Spinal cord (tissue), 10 donors: ENCODE results near the gene TXNL4A. TPM values are rescaled to one million over a fixed set of nuclear protein-coding genes. Genes with fewer than 3 reads are reported as not detected.

ENCODE experiments used
- DNase-seq, 6 donors: peaks; one replicate each; pipeline versions ENCODE4 v3.0.0 to v3.0.0-alpha.2; 2013 to 2015; ENCODE audit warnings: low spot score in 6 of 6, low read depth in 4 of 6
- H3K27ac ChIP-seq: one replicate; pipeline ENCODE4 v1.5.1; 2013; ENCODE audit warnings: low read depth, low read length, control low read depth
- H3K27me3 ChIP-seq: one replicate; pipeline ENCODE4 v1.6.1; 2013; ENCODE audit warnings: low read length; ENCODE audit not compliant: control insufficient read depth, insufficient read depth
- H3K36me3 ChIP-seq: one replicate; pipeline ENCODE4 v1.6.1; 2013; ENCODE audit warnings: low read length; ENCODE audit not compliant: control insufficient read depth, insufficient read depth
- H3K4me1 ChIP-seq: one replicate; pipeline ENCODE4 v1.6.1; 2013; ENCODE audit warnings: low read length; ENCODE audit not compliant: control insufficient read depth, insufficient read depth
- H3K4me3 ChIP-seq: one replicate; pipeline ENCODE4 v1.5.1; 2013; ENCODE audit warnings: low read depth, low read length, control low read depth
- H3K9me3 ChIP-seq: one replicate; pipeline ENCODE4 v1.6.1; 2013; ENCODE audit warnings: low read length; ENCODE audit not compliant: control insufficient read depth, insufficient read depth
- WGBS: methylation state at CpG from one replicate; pipeline ENCODE4 v1.1.5; 2013; ENCODE audit warnings: missing lambda C conversion rate; ENCODE audit not compliant: insufficient coverage; 5-methylcytosine and 5-hydroxymethylcytosine counted together
- polyA plus RNA-seq, 2 donors: library from polyadenylated mRNA; unstranded; fragments of 120-200 nt; gene quantifications; one replicate each; pipeline ENCODE4 v1.2.1, GENCODE V29; 2013; ENCODE audit not compliant: insufficient read length in 2 of 2
- total RNA-seq, 2 donors: library from RNA; depleted of rRNA in 1 of 2; stranded (reverse); fragments of 120-200 nt in 1 of 2; fragments of >200 nt in 1 of 2; gene quantifications; one replicate each; pipeline versions ENCODE4 v1.2.3 to v1.2.4, GENCODE V29; 2013 to 2014
- donor health status: healthy.

Gene TXNL4A
- total and polyA plus RNA-seq, 4 donors: 43.6 to 134 (median 125) TPM

DNA sequence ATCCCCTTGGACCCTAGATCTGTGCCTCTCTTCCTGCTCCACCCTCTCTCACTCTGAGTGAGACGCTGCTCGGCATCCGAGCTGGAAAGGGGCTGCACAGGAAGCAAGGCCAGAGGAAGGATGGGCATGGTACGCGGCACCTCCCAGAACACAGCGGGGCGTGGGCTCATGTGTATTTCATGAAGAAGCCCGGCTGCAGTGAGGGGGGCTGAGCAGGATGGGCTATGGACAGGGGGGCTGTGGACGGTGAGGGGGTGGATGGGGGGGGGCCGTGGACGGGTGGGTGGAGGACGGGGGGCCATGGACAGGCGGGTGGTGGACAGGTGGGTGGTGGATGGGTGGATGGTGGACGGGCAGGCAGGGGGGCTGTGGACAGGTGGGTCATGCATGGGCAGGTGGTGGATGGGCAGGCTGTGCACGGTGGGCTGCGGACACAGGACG is 65.4 kb downstream of the TXNL4A start:
- Histone ChIP-seq H3K4me1 (peaks cover 29% of the 10 kb centered on the region), H3K27me3 (no peaks in the 10 kb centered on the region), H3K9me3 (no peaks in the 10 kb centered on the region), H3K4me3 (no peak overlapping the region), H3K27ac (no peak overlapping the region), H3K36me3 (peaks cover 59% of the 10 kb centered on the region)
- DNase-seq: no peak
- WGBS: 100% methylated on average over 11 of the region's 17 CpGs

DNA sequence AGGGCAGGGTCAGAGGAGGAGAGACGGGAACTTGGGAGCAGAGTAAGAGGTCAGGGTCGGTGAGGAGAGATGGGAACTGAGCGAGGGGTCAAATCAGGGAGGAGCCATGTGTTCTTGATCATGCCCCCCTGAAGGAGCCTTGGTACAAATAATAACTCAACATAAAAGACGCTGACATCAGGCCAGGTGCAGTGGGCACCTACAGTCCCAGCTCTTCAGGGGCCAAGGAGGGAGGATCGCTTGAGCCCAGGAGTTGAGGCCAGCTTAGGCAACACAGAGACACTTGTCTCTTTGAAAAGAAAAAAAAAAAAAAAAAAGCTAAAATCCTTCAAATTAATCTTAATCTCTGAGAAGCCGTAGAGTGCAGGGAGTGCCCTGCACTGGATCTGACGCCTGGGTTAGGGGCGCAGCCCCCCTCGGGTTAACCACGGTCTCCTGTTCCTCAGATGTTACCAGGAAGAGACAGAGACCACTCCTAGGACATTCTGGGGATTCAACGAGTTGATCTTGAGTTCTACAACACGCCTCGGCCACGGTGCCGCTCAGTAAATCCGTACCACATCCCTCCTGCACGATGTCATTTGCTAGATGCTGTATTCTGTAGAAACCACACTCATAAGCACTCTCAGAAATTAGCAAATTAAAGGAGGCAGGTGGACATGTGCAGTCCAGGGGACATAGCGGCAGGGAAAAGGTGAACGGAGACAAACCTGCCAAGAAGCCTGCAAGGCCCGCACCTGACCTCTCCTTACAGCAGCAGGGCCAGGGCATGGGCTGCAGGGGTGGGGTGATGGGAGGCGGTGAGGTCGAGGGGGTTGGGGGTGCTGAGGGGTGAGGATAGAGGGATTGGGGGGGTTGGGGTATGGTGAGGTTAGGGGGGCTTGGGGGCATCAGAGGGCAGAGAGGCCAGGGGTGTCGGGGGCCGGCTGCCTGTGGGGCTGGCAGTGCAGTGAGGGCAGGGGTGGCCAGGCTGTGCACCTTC is 66.1 kb downstream of the TXNL4A start:
- Histone ChIP-seq H3K9me3 (no peaks in the 10 kb centered on the region), H3K36me3 (peaks cover 59% of the 10 kb centered on the region), H3K4me3 (no peak overlapping the region), H3K4me1 (peaks cover 23% of the 10 kb centered on the region), H3K27ac (no peak overlapping the region), H3K27me3 (no peaks in the 10 kb centered on the region)
- 96% methylated on average over 21 of the region's 24 CpGs for WGBS
- no peak for DNase-seq

Other genes with a start within 250 kb of the TXNL4A start
- gene KCNG2, start 190.6 kb downstream of the TXNL4A start, total RNA-seq: 1 to 10 TPM; 1.3 to 1.4 TPM
- gene KCNG2, start 190.6 kb downstream of the TXNL4A start, polyA plus RNA-seq: 1 to 10 TPM; 1.5 to 2.2 TPM
- 10 to 100 TPM; 26.0 to 34.5 TPM for gene SLC66A2, start 36.9 kb downstream of the TXNL4A start, total RNA-seq
- 10 to 100 TPM; 57.8 to 68.4 TPM for gene SLC66A2, start 36.9 kb downstream of the TXNL4A start, polyA plus RNA-seq
- gene HSBP1L1, start 23.9 kb downstream of the TXNL4A start, total RNA-seq: 10 to 100 TPM in 1 of 2 donors, 1 to 10 TPM in 1; 5.2 to 16.6 TPM
- 10 to 100 TPM; 20.0 to 27.3 TPM for gene HSBP1L1, start 23.9 kb downstream of the TXNL4A start, polyA plus RNA-seq
- 10 to 100 TPM; 29.2 to 35.3 TPM for gene RBFA, start 45.9 kb upstream of the TXNL4A start, total RNA-seq
- 10 to 100 TPM; 29.2 to 43.4 TPM for gene RBFA, start 45.9 kb upstream of the TXNL4A start, polyA plus RNA-seq
- 10 to 100 TPM; 13.9 to 18.9 TPM for gene ADNP2, start 120.7 kb upstream of the TXNL4A start, total RNA-seq
- gene ADNP2, start 120.7 kb upstream of the TXNL4A start, polyA plus RNA-seq: 10 to 100 TPM; 14.8 to 18.2 TPM